Hepatocyte (in vitro differentiated cells): ENCODE data around the gene ANK2. TPM values are rescaled to one million over a fixed set of nuclear protein-coding genes. Genes with fewer than 3 reads are reported as not detected.

ENCODE experiments used
- DNase-seq: peaks from one replicate; pipeline ENCODE4 v3.0.0-alpha.2; 2016; ENCODE audit warnings: low spot score
- H2AFZ ChIP-seq: fragments of 200-600 bp; sonication (generic); 2 replicates; pipeline ENCODE4 v1.6.0; 2016; ENCODE audit warnings: antibody characterized with exemption, mild to moderate bottlenecking
- H3K27ac ChIP-seq: fragments of 200-600 bp; sonication (generic); 2 replicates; pipeline ENCODE4 v1.5.1; 2016; ENCODE audit warnings: mild to moderate bottlenecking
- H3K27me3 ChIP-seq: fragments of 200-600 bp; sonication (generic); 2 replicates; pipeline ENCODE4 v1.6.1; 2016
- H3K36me3 ChIP-seq: fragments of 200-600 bp; sonication (generic); replicated peaks from 2 replicates; pipeline ENCODE4 v1.5.1; 2016; ENCODE audit warnings: low read depth; ENCODE audit not compliant: insufficient read depth
- H3K4me1 ChIP-seq: fragments of 200-600 bp; sonication (generic); 2 replicates; pipeline ENCODE4 v1.5.1; 2016; ENCODE audit warnings: mild to moderate bottlenecking, moderate library complexity; ENCODE audit not compliant: insufficient read depth
- H3K4me2 ChIP-seq: fragments of 200-600 bp; sonication (generic); 2 replicates; pipeline ENCODE4 v1.6.0; 2016
- H3K4me3 ChIP-seq: fragments of 200-600 bp; sonication (generic); 2 replicates; pipeline ENCODE4 v1.5.1; 2016; ENCODE audit warnings: mild to moderate bottlenecking
- H3K79me2 ChIP-seq: fragments of 200-600 bp; sonication (generic); 2 replicates; pipeline ENCODE4 v1.6.0; 2017; ENCODE audit warnings: mild to moderate bottlenecking
- H3K9me2 ChIP-seq: fragments of 200-600 bp; sonication (generic); replicated peaks from 2 replicates; pipeline ENCODE4 v1.6.0; 2017; ENCODE audit warnings: mild to moderate bottlenecking; ENCODE audit not compliant: insufficient read depth
- H3K9me3 ChIP-seq: fragments of 200-600 bp; sonication (generic); 2 replicates; pipeline ENCODE4 v1.5.1; 2016; ENCODE audit warnings: low read depth, mild to moderate bottlenecking
- H4K20me1 ChIP-seq: fragments of 200-600 bp; sonication (generic); 2 replicates; pipeline ENCODE4 v1.6.0; 2016; ENCODE audit warnings: mild to moderate bottlenecking; ENCODE audit not compliant: insufficient read depth, poor library complexity, severe bottlenecking
- CTCF ChIP-seq: fragments of 200-600 bp; sonication (generic); IDR thresholded peaks from 2 replicates; pipeline ENCODE4 v1.5.1; 2016; ENCODE audit warnings: antibody characterized with exemption, mild to moderate bottlenecking; ENCODE audit not compliant: poor library complexity
- EZH2 ChIP-seq: fragments of 200-600 bp; sonication (generic); IDR thresholded peaks from 2 replicates; pipeline ENCODE4 v1.6.1; 2016; ENCODE audit warnings: antibody characterized with exemption, mild to moderate bottlenecking, borderline replicate concordance
- EZH2phosphoT487 ChIP-seq: fragments of 200-600 bp; sonication (generic); IDR thresholded peaks from one replicate; pipeline ENCODE4 v1.6.1; 2018; ENCODE audit warnings: antibody characterized with exemption, mild to moderate bottlenecking, low read depth, moderate library complexity; ENCODE audit not compliant: unreplicated experiment, severe bottlenecking
- WGBS: methylation state at CpG from one replicate; pipeline ENCODE4 v1.1.6; 2016; ENCODE audit warnings: low lambda C conversion rate; ENCODE audit errors: missing lambda C conversion rate; 5-methylcytosine and 5-hydroxymethylcytosine counted together
- polyA plus RNA-seq: library from polyadenylated mRNA; unstranded; fragments of >200 nt; fragmentation: Nextera tagmentation; extraction: Ambion mirVana; gene quantifications from 2 replicates; pipeline ENCODE4 v1.2.1, GENCODE V29; 2016
- total RNA-seq: library from RNA; depleted of rRNA; stranded (reverse); fragments of >200 nt; gene quantifications from 2 replicates; pipeline ENCODE4 v1.2.3, GENCODE V29; 2014

ANK2 gene
- total and polyA plus RNA-seq, 2 experiments from 2014 or later, result 3.6 to 17.5 TPM

DNA sequence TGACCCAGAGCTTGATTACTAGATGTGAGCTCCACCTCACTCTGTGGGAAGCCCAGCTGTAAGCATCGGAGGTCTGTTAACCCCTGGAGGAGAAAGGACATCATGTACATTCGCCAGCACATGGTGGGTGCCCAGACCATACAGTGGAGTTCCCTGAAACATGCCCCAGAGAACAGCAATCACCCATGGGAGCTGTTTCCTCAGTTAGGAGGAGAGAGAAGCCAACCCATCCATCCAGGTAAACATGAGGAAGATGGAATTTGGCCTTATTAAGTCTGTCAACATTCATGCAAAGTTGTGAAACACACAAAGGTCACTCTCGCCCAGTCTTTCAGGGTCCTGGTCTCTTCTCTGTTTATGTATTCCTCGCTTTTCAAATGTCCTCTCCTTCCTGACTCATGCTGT lies 354.7 kb downstream of the ANK2 start:
- no peaks in the 10 kb centered on the region for H4K20me1 ChIP-seq
- H3K79me2 ChIP-seq, result no peaks in the 10 kb centered on the region
- H3K4me3 ChIP-seq, result no peak overlapping the region
- H3K4me2 ChIP-seq, result peak overlapping the region; percentile 48
- 71% methylated on average over 4 of the region's 4 CpGs for WGBS
- TF ChIP-seq EZH2phosphoT487 (no peak), EZH2 (no peak), CTCF (no peak)
- no peak overlapping the region for H2AFZ ChIP-seq
- no peaks in the 10 kb centered on the region for H3K9me3 ChIP-seq
- peak overlapping the region; percentile 58 for H3K27ac ChIP-seq
- H3K9me2 ChIP-seq, result no peaks in the 10 kb centered on the region
- no peaks in the 10 kb centered on the region for H3K27me3 ChIP-seq
- DNase-seq, result peak; percentile 60
- H3K4me1 ChIP-seq, result peaks cover 11% of the 10 kb centered on the region
- no peaks in the 10 kb centered on the region for H3K36me3 ChIP-seq

- Histone ChIP-seq H3K4me2 (peak overlapping the region; percentile 48), H3K4me3 (no peak overlapping the region), H3K27me3 (no peaks in the 10 kb centered on the region), H3K4me1 (peaks cover 11% of the 10 kb centered on the region), H3K9me2 (no peaks in the 10 kb centered on the region), H3K36me3 (no peaks in the 10 kb centered on the region), H4K20me1 (no peaks in the 10 kb centered on the region), H3K79me2 (no peaks in the 10 kb centered on the region), H2AFZ (no peak overlapping the region), H3K27ac (peak overlapping the region; percentile 58), H3K9me3 (no peaks in the 10 kb centered on the region)
- no peak for TF ChIP-seq EZH2
- no peak for TF ChIP-seq CTCF
- no peak for TF ChIP-seq EZH2phosphoT487
- 49% methylated on average over 2 of the region's 2 CpGs for WGBS
- DNase-seq, result no peak
These were observed 355.4 kb downstream of the ANK2 start for GRCh38 chr4:113404841-113405240.

DNA sequence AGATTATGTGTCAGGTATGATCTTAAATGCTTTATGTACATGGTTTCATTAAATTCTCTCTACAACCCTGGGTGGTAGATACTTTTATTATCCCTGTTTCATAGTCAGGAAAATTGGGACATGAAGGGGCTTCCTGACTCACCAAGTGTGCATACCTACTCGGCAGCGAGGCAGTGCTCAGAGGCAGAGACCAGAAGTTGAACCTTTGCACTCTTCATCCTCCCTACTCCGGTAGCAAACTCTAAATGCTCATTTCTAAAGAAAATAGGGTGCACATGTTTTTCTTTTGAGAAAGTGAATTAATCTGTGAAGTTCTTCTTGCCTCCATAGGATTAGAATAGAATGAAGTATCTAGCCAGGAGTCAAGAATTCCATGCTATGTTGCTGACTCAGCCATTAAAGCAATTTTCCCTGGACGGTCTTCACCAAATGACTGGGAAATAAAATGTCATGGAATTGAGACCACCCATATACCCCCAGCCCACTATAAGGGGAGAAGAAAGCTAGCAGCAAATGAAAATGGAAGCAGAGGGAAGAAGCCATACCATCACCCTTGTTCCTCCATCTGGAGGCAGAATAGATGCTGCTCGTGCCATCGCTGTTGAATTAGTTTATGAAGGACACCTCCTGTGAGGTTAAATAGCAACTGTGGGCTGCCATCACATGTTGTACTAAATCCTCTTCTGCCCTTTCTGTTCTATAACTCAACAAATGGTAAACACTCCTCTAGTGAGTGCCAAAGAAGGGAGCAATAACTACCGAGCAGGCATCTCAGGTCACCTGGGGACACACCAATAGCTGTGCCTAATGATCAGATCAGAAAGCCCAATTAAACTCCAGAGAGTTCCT lies 356.6 kb downstream of the ANK2 start:
- Histone ChIP-seq H3K36me3 (no peaks in the 10 kb centered on the region), H3K4me2 (no peak overlapping the region), H3K9me3 (no peaks in the 10 kb centered on the region), H3K9me2 (no peaks in the 10 kb centered on the region), H3K4me1 (peaks cover 11% of the 10 kb centered on the region), H3K79me2 (no peaks in the 10 kb centered on the region), H3K4me3 (no peak overlapping the region), H4K20me1 (no peaks in the 10 kb centered on the region), H2AFZ (no peak overlapping the region), H3K27ac (no peak overlapping the region), H3K27me3 (no peaks in the 10 kb centered on the region)
- TF ChIP-seq CTCF (no peak), EZH2 (no peak)
- DNase-seq, result no peak
- WGBS, result 85% methylated on average over 7 of the region's 7 CpGs
